Fibroblast of lung (primary cell): ENCODE data around the gene IARS2.
"Not testable (repeated sequence)": the region's sequence is repeated elsewhere in the genome, so short reads cannot be mapped to it uniquely, and the experiment has no call there.

ENCODE experiments used
- CTCF ChIP-seq, 2 donors: IDR thresholded peaks in 1 of 2; conservative IDR thresholded peaks in 1 of 2; 1 replicate in 1 of 2; 2 replicates in 1 of 2; pipeline ENCODE4 v1.5.1; 2011 to 2012; ENCODE audit warnings: low read length in 2 of 2, control low read depth in 1 of 2, inconsistent platforms in 1 of 2, low read depth in 1 of 2, mild to moderate bottlenecking in 1 of 2
- EZH2 ChIP-seq: IDR thresholded peaks from 2 replicates; pipeline ENCODE4 v1.5.1; 2012; ENCODE audit warnings: low read length, control low read depth, mild to moderate bottlenecking; ENCODE audit errors: missing control alignments

GRCh38 chr1:220110473-220110872 lies 16.5 kb downstream of the IARS2 start:
- not testable (repeated sequence) for TF ChIP-seq EZH2; CTCF (conservative IDR thresholded peaks at IDR 0.05 in 1 of 2, IDR thresholded peaks at IDR 0.05 in 1 of 2; ENCODE audit: low read depth in 1 of 2, low read length in 2 of 2)
